CD8-positive, alpha-beta memory T cell (primary cell): ENCODE measurements around the gene SFTPB. TPM values are rescaled to one million over a fixed set of nuclear protein-coding genes. Genes with fewer than 3 reads are reported as not detected.

Experiments
- CTCF ChIA-PET: fragments of 350-600 bp; sonication (Branson Sonifier 250); formaldehyde crosslinking; loops from one replicate; lab custom pipeline; 2021; ENCODE audit warnings: antibody characterized with exemption; lab: Charles Lee
- POLR2A ChIA-PET: fragments of 350-600 bp; sonication (Branson Sonifier 250); formaldehyde crosslinking; loops from one replicate; lab custom pipeline; 2021; ENCODE audit warnings: antibody characterized with exemption; lab: Charles Lee
- DNase-seq, 5 donors: peaks; one replicate each; pipeline versions ENCODE4 v3.0.0 to v3.0.0-alpha.2; 2020 to 2022; ENCODE audit warnings: mixed read lengths in 1 of 5
- H3K27ac ChIP-seq: one replicate; pipeline ENCODE4 v1.7.0; 2013; ENCODE audit warnings: low read depth, mild to moderate bottlenecking, low read length, moderate library complexity
- H3K27me3 ChIP-seq: 2 replicates; pipeline ENCODE4 v1.7.0; 2013; ENCODE audit warnings: low read length, mild to moderate bottlenecking; ENCODE audit not compliant: insufficient read depth, poor library complexity, severe bottlenecking
- H3K36me3 ChIP-seq: 2 replicates; pipeline ENCODE4 v1.7.0; 2013; ENCODE audit warnings: mild to moderate bottlenecking, low read length, moderate library complexity; ENCODE audit not compliant: insufficient read depth
- H3K4me1 ChIP-seq: 2 replicates; pipeline ENCODE4 v1.7.0; 2013; ENCODE audit warnings: mild to moderate bottlenecking, low read length, moderate library complexity; ENCODE audit not compliant: insufficient read depth
- H3K4me3 ChIP-seq: 2 replicates; pipeline ENCODE4 v1.7.0; 2013; ENCODE audit warnings: mild to moderate bottlenecking, low read length
- H3K9me3 ChIP-seq: 2 replicates; pipeline ENCODE4 v1.7.0; 2013; ENCODE audit warnings: mild to moderate bottlenecking, low read length
- H3K27ac Mint-ChIP-seq, 8 donors: one replicate each; pipeline ENCODE4 v1.8.0; 2020 to 2021; ENCODE audit warnings: mixed read lengths in 8 of 8, mild to moderate bottlenecking in 6 of 8, inconsistent platforms in 3 of 8, moderate library complexity in 3 of 8
- H3K27me3 Mint-ChIP-seq, 2 donors: one replicate each; pipeline ENCODE4 v1.8.0; 2020 to 2021; ENCODE audit warnings: mixed read lengths in 2 of 2, mild to moderate bottlenecking in 1 of 2, moderate library complexity in 1 of 2
- H3K36me3 Mint-ChIP-seq, 3 donors: one replicate each; pipeline ENCODE4 v1.8.0; 2020 to 2021; ENCODE audit warnings: mixed read lengths in 3 of 3, inconsistent platforms in 1 of 3, mild to moderate bottlenecking in 1 of 3
- H3K4me1 Mint-ChIP-seq, 3 donors: one replicate each; pipeline ENCODE4 v1.8.0; 2020 to 2021; ENCODE audit warnings: mixed read lengths in 3 of 3, inconsistent platforms in 1 of 3, mild to moderate bottlenecking in 1 of 3
- H3K4me3 Mint-ChIP-seq, 7 donors: one replicate each; pipeline ENCODE4 v1.8.0; 2020 to 2021; ENCODE audit warnings: mixed read lengths in 7 of 7, mild to moderate bottlenecking in 6 of 7, moderate library complexity in 4 of 7, inconsistent platforms in 2 of 7
- H3K9me3 Mint-ChIP-seq, 5 donors: one replicate each; pipeline ENCODE4 v1.8.0; 2020 to 2022; ENCODE audit warnings: mixed read lengths in 5 of 5, mild to moderate bottlenecking in 3 of 5, moderate library complexity in 2 of 5, inconsistent platforms in 1 of 5
- polyA plus RNA-seq: library from polyadenylated mRNA; unstranded; fragments of 300-500 nt; fragmentation: Illumina TruSeq; gene quantifications from one replicate; pipeline ENCODE4 v1.2.3, GENCODE V29; 2021
- total RNA-seq, 2 experiments: library from RNA; stranded (reverse); gene quantifications; one replicate each; pipeline ENCODE4 v1.2.3, GENCODE V29; 2021

SFTPB gene
- total and polyA plus RNA-seq, 3 experiments from 2014 or later = not detected

GRCh38 chr2:85694052-85695025, 26.3 kb upstream of the SFTPB start, which contains the start of gene GNLY:
GNLY (plus strand) TSS chr2:85694358; CDS start chr2:85694419, 61 bp downstream.
- H3K27me3 Mint-ChIP-seq = peaks cover 4 to 5% of the 10 kb centered on the region in 2 donors
- CTCF ChIA-PET = interaction anchor here (1.3 to 1.9 kb wide), 2 partner anchors 13 kb away, joined by 3 to 4 read pairs; no protein-coding TSS in a partner anchor
- H3K4me3 ChIP-seq = no peak within 1 kb of the TSS
- no peaks in the 10 kb centered on the region for H3K9me3 Mint-ChIP-seq
- peak within 1 kb of the TSS in 6 of 7 donors; percentile 66 to 92 (median 78) for H3K4me3 Mint-ChIP-seq
- H3K27ac Mint-ChIP-seq = peak within 1 kb of the TSS in 7 of 8 donors; percentile 16 to 93 (median 86)
- POLR2A ChIA-PET = no interaction called here
- H3K27ac ChIP-seq = no peak within 1 kb of the TSS
- peak in 1 of 5 donors; percentile 41 for DNase-seq
- no peaks in the 10 kb centered on the region for H3K36me3 ChIP-seq
- no peaks in the 10 kb centered on the region for H3K9me3 ChIP-seq
- H3K4me1 ChIP-seq = no peaks in the 10 kb centered on the region
- no peaks in the 10 kb centered on the region for H3K27me3 ChIP-seq
- H3K36me3 Mint-ChIP-seq = no peaks in the 10 kb centered on the region
- peaks cover 0 to 8% (median 0%) of the 10 kb centered on the region in 3 donors for H3K4me1 Mint-ChIP-seq

DNA sequence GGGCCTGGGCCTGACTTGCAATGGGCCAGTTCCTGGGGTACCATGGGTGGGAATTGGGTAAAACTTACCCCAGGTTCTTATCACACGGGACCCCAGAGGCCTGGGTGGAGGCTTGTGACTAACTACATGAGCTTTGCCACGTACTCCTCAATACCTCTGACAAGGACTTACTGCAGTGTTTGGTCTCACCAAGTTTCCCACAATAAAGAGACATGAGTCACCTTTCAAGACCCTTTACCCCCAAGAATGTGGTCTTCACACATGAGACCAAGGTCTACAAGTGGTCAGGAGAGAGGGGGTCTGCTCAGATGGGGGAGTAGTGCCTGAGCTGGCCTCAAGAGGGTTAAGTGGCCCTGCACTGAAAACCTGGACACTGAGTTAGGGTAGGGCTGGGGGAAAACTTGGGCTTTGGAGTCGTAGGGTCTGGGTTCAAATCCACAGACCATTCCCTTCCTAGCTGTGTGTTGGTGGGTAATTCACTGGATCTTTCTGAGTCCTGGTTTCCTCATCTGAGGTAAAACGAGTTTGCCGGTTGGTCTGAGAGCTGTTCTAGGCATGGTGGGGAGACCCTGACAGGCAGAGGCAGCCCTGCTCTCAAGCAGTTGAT, 24.1 kb upstream of the SFTPB start:
- no peaks in the 10 kb centered on the region for H3K27me3 ChIP-seq
- Mint-ChIP-seq H3K4me3 (peak overlapping the region in 2 of 7 donors; percentile 37 to 54), H3K9me3 (no peaks in the 10 kb centered on the region), H3K36me3 (no peaks in the 10 kb centered on the region), H3K4me1 (peaks cover 0 to 8% (median 0%) of the 10 kb centered on the region in 3 donors), H3K27me3 (peaks cover 4 to 5% of the 10 kb centered on the region in 2 donors), H3K27ac (peak overlapping the region in 6 of 8 donors; percentile 36 to 92 (median 64))
- H3K9me3 ChIP-seq = no peaks in the 10 kb centered on the region
- ChIA-PET POLR2A (no interaction called here), CTCF (interaction anchor here (1.5 to 1.9 kb wide), 2 partner anchors 14 to 15 kb away, joined by 4 read pairs; no protein-coding TSS in a partner anchor)
- no peaks in the 10 kb centered on the region for H3K4me1 ChIP-seq
- H3K4me3 ChIP-seq = no peak overlapping the region
- no peaks in the 10 kb centered on the region for H3K36me3 ChIP-seq
- DNase-seq = no peak
- no peak overlapping the region for H3K27ac ChIP-seq

DNA sequence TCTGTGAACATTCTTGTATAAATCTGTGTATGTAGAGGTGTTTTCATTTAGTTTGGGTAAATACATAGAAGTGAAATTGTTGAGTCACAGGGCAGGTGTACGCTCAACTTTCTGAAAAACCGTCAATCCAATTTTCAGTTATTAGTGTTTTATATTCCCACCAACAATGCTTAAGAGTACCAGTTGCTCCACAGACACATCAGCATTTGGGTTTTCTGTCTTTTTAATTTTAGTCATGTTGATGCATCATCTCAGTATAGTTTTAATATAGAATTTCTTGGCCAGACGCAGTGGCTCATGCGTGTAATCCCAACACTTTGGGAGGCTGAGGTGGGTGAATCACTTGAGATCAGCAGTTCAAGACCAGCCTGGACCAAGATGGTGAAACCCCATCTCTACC, 22.9 kb upstream of the SFTPB start:
- peaks cover 4 to 7% of the 10 kb centered on the region in 2 donors for H3K27me3 Mint-ChIP-seq
- no peaks in the 10 kb centered on the region for H3K9me3 Mint-ChIP-seq
- ChIA-PET CTCF (no interaction called here), POLR2A (no interaction called here)
- no peak overlapping the region for H3K4me3 ChIP-seq
- no peak overlapping the region for H3K27ac ChIP-seq
- H3K36me3 Mint-ChIP-seq = no peaks in the 10 kb centered on the region
- no peaks in the 10 kb centered on the region for H3K9me3 ChIP-seq
- no peaks in the 10 kb centered on the region for H3K27me3 ChIP-seq
- H3K36me3 ChIP-seq = no peaks in the 10 kb centered on the region
- peaks cover 0 to 8% (median 0%) of the 10 kb centered on the region in 3 donors for H3K4me1 Mint-ChIP-seq
- H3K4me3 Mint-ChIP-seq = no peak overlapping the region
- DNase-seq = no peak
- H3K4me1 ChIP-seq = no peaks in the 10 kb centered on the region
- no peak overlapping the region for H3K27ac Mint-ChIP-seq

DNA sequence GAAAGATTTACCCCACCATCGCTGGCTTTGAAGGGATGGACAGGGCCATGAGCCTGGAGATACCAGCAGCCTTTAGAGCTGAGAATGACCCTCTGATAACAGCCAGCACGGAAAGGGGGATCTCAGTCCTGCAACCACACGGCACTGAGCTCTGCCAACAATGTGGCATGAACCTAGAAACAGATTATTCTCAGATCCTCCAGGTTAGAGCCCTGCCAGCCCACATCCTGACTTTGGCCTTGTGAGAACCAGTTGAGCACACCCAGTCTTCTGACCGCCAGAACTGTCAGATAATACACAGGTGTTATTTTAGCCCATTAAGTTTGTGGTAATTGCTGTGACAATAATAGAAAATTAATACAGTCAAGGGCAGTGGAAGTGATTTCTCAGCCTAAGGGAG, 16.8 kb upstream of the SFTPB start:
- H3K4me1 Mint-ChIP-seq = peaks cover 0 to 10% (median 4%) of the 10 kb centered on the region in 3 donors
- H3K9me3 Mint-ChIP-seq = no peaks in the 10 kb centered on the region
- H3K27me3 Mint-ChIP-seq = peaks cover 3 to 6% of the 10 kb centered on the region in 2 donors
- H3K36me3 Mint-ChIP-seq = no peaks in the 10 kb centered on the region
- Histone ChIP-seq H3K4me1 (no peaks in the 10 kb centered on the region), H3K27ac (no peak overlapping the region), H3K36me3 (no peaks in the 10 kb centered on the region), H3K27me3 (no peaks in the 10 kb centered on the region), H3K9me3 (no peaks in the 10 kb centered on the region), H3K4me3 (no peak overlapping the region)
- ChIA-PET POLR2A (no interaction called here), CTCF (interaction anchor here (1.0 to 2.1 kb wide), 3 partner anchors 23 to 48 kb away, joined by 3 to 4 read pairs (median 3); no protein-coding TSS in a partner anchor)
- no peak for DNase-seq
- no peak overlapping the region for H3K27ac Mint-ChIP-seq
- H3K4me3 Mint-ChIP-seq = no peak overlapping the region

DNA sequence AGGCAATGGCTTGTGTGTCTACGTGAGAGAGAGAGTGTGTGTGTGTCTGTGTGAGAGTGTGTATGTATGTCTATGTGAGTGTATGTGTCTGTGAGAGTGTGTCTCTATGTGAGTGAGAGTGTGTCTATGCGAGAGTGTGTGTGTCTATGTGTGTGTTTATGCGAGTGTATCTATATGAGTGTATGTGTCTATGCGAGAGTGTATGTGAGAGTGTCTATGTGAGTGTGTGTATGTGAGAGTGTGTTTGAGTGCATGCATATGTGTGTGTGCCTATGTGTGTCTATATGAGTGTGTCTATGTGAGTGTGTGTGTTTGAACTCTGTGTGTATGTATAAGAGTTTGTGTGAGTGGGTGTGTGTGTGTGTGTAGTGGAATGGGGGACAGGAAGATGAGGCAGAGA, 16.4 kb upstream of the SFTPB start:
- no peak overlapping the region for H3K4me3 ChIP-seq
- Mint-ChIP-seq H3K4me1 (peaks cover 0 to 10% (median 4%) of the 10 kb centered on the region in 3 donors), H3K27ac (no peak overlapping the region), H3K4me3 (no peak overlapping the region), H3K27me3 (peaks cover 3 to 6% of the 10 kb centered on the region in 2 donors), H3K9me3 (no peaks in the 10 kb centered on the region), H3K36me3 (no peaks in the 10 kb centered on the region)
- H3K27ac ChIP-seq = no peak overlapping the region
- no peaks in the 10 kb centered on the region for H3K36me3 ChIP-seq
- no peaks in the 10 kb centered on the region for H3K9me3 ChIP-seq
- POLR2A ChIA-PET = no interaction called here
- CTCF ChIA-PET = interaction anchor here (1.3 to 2.1 kb wide), 3 partner anchors 11 to 47 kb away, joined by 3 to 4 read pairs (median 3); no protein-coding TSS in a partner anchor
- DNase-seq = no peak
- H3K27me3 ChIP-seq = no peaks in the 10 kb centered on the region
- H3K4me1 ChIP-seq = peaks cover under 1% of the 10 kb centered on the region

DNA sequence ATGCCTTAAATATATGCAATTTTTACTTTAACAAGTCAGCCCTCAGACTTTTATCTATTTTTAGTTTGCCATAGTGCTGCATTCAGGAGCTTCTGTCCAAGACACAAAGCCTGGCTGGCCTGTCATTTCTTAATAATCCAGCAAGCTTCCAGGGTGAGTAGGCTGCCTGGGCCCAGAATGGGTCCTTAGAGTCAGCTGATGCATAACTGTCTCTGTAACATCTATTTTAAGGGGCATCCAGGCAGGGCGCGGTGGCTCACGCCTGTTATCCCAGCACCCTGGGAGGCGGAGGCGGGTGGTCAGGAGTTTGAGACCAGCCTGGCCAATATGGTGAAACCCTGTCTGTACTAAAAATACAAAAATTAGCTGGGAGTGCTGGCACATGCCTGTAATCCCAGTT, 14.4 kb upstream of the SFTPB start:
- ChIA-PET CTCF (no interaction called here), POLR2A (no interaction called here)
- H3K9me3 Mint-ChIP-seq = no peaks in the 10 kb centered on the region
- peak overlapping the region in 1 of 7 donors; percentile 38 for H3K4me3 Mint-ChIP-seq
- Histone ChIP-seq H3K4me1 (peaks cover 7% of the 10 kb centered on the region), H3K27ac (no peak overlapping the region), H3K4me3 (no peak overlapping the region), H3K9me3 (no peaks in the 10 kb centered on the region), H3K36me3 (no peaks in the 10 kb centered on the region), H3K27me3 (no peaks in the 10 kb centered on the region)
- H3K27ac Mint-ChIP-seq = no peak overlapping the region
- no peaks in the 10 kb centered on the region for H3K36me3 Mint-ChIP-seq
- H3K4me1 Mint-ChIP-seq = peaks cover 9 to 16% (median 10%) of the 10 kb centered on the region in 3 donors
- no peak for DNase-seq
- H3K27me3 Mint-ChIP-seq = peaks cover 3 to 7% of the 10 kb centered on the region in 2 donors

GRCh38 chr2:85681776-85682175, 13.8 kb upstream of the SFTPB start:
- H3K9me3 ChIP-seq = no peaks in the 10 kb centered on the region
- Mint-ChIP-seq H3K36me3 (no peaks in the 10 kb centered on the region), H3K4me1 (peaks cover 9 to 16% (median 10%) of the 10 kb centered on the region in 3 donors), H3K4me3 (peak overlapping the region in 4 of 7 donors; percentile 29 to 63 (median 32)), H3K27ac (peak overlapping the region in 1 of 8 donors; percentile 3), H3K9me3 (no peaks in the 10 kb centered on the region), H3K27me3 (peaks cover 3 to 7% of the 10 kb centered on the region in 2 donors)
- H3K4me1 ChIP-seq = peaks cover 7% of the 10 kb centered on the region
- H3K27me3 ChIP-seq = no peaks in the 10 kb centered on the region
- H3K36me3 ChIP-seq = no peaks in the 10 kb centered on the region
- POLR2A ChIA-PET = no interaction called here
- H3K27ac ChIP-seq = no peak overlapping the region
- H3K4me3 ChIP-seq = no peak overlapping the region
- CTCF ChIA-PET = interaction anchor here (1.4 kb wide), 1 partner anchor 11 kb away, joined by 3 read pairs; no protein-coding TSS in a partner anchor
- DNase-seq = no peak
